Activated T-cell treated with anti-CD3 and anti-CD28 coated beads for 4 hours (primary cell): ENCODE data around the gene GMPR2.
"Not testable (repeated sequence)": the region's sequence is repeated elsewhere in the genome, so short reads cannot be mapped to it uniquely, and the experiment has no call there.

Experiments
- DNase-seq: peaks from one replicate; pipeline ENCODE4 v3.0.0-alpha.2; 2020

The GMPR2 gene

DNA sequence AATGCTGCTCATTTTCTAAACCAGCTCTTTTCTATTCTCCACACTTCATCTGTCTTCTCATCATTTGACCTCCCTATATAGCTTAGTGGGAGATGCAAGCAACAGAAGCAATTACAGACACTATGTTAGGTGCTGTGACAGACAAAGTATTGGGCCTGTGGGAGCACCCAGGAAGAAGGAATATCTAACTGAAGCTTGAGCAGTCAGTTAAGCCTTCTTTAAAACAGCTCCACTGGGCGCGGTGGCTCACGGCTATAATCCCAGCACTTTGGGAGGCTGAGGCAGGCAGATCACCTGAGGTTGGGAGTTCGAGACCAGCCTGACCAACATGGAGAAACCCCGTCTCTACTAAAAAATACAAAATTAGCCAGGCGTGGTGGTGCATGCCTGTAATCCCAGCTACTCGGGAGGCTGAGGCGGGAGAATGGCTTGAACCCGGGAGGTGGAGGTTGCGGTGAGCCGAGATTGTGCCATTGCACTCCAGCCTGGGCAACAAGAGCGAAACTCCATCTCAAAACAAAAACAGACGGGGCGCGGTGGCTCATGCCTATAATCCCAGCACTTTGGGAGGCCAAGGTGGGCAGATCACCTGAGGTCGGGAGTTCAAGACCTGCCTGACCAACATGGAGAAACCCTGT, 29.4 kb upstream of the GMPR2 start:
- DNase-seq = not testable (repeated sequence)

DNA sequence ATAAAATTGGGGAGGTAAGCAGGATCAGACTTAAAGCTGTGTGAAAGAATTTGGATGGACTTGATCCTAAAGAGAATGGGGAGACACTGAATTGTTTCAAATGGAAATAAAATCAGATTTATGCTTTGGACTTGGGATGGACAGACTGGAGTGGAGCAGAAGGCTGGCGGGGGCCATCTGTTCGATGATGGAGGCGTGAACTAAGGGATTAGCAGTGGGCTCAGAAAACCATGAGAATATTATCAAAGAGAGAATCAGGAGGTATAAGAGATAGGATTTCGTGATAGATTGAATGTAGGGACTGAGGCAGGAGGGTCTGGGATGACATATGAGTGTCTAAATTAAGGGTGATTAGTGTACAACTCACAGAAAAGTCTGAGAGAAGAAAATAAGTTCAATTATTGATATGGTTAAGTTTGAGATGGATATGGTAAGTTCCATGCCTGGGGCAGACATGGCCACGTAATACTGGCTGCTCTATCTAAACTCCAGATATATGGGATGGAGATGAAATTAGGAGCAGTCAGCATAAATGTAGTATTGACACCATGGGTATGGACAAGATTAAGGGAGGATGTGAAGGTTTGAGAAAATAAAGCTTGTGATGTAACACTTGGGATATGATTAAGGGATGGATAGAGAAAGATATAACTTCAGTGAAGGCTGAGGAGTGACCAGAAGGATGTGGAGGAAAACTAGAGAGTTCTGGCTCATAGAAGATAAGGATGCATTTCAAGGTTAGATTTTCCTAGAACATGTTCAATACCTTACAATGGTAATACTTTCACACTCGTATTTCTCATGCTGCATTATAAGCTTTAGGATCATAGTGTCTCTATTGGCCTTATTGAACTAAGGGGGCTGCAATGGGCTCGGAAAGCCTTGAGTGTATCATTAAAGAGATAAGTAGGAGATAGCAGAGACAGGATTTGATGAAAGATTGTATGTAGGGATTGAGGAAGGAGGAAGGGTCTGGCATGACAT, 28.3 kb upstream of the GMPR2 start:
- no peak for DNase-seq

DNA sequence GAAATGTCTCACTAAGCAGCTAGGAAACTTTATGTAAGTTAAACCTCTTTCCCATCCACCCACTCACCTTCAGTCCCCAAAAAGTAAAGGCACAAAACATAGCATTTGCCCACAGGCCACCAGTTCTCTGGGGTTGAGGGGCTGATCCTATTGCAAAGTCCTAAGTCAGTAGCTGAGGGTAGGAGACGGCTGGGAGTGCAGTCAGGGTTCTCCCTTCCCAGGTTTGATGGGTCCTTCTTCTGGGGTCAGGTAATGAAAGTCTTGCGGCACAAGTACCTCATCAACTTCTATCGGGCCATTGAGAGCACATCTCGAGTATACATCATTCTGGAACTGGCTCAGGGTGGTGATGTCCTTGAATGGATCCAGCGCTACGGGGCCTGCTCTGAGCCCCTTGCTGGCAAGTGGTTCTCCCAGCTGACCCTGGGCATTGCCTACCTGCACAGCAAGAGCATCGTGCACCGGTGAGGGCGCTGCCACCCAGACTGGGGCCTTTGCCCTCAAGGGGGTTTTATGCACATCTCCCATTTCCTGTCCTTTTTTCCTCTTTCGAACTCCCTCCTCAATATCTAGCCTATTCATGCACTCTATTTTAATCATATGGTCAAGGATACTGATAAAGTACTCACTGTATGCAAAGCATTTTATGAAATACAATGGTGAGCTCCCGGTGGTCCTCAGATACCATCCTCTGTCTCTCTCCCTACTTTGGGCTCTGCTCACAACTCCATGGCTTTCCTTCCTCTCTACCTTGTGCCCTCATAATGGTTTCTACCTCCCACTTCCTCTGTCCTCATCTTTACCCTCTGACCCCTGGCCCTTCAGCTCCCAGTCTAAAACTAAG, 26.2 kb upstream of the GMPR2 start:
- DNase-seq = no peak

DNA sequence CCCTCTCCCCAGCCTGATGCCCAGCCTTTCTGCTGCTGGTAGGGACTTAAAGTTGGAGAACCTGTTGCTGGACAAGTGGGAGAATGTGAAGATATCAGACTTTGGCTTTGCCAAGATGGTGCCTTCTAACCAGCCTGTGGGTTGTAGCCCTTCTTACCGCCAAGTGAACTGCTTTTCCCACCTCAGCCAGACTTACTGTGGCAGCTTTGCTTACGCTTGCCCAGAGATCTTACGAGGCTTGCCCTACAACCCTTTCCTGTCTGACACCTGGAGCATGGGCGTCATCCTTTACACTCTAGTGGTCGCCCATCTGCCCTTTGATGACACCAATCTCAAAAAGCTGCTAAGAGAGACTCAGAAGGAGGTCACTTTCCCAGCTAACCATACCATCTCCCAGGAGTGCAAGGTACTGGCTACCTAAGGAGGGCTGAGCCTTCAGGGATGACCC, 25.6 kb upstream of the GMPR2 start:
- DNase-seq = no peak

DNA sequence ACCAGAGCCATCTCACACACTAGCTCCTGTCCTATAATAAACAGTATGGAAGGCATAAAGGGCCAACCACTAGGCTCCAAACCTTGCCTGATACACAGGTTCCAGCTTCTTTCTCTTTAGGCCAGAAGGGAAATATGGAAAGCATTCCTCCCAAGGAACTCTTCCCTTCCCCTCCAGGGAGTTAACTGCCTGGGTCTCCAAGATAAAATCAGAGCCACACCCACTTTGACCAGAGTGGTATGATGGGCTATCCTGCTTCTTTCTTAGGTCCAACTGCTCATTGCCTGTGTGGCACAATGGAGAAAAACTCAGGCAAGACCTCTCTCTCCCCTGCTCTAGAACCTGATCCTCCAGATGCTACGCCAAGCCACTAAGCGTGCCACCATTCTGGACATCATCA, 25.1 kb upstream of the GMPR2 start:
- no peak for DNase-seq

DNA sequence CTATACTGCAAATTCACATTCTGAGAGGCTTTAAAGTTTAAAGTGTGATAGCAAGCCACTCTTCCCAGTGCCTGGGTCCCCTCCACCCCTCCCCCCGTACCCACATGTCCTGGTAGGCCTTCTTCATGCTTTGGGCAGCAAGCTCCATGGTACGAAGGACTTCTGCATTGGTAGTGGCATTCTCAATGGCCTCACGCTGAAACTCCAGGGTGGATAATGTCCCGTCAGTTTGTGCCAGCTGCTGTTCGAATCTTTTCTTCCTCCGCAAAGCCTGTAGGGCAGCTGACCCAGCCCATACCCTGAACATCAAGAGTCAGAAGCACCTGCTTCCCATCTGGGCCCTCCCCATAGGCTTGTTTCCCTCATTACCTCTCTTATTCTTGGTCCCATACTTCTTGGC, 21.4 kb upstream of the GMPR2 start:
- DNase-seq = no peak

DNA sequence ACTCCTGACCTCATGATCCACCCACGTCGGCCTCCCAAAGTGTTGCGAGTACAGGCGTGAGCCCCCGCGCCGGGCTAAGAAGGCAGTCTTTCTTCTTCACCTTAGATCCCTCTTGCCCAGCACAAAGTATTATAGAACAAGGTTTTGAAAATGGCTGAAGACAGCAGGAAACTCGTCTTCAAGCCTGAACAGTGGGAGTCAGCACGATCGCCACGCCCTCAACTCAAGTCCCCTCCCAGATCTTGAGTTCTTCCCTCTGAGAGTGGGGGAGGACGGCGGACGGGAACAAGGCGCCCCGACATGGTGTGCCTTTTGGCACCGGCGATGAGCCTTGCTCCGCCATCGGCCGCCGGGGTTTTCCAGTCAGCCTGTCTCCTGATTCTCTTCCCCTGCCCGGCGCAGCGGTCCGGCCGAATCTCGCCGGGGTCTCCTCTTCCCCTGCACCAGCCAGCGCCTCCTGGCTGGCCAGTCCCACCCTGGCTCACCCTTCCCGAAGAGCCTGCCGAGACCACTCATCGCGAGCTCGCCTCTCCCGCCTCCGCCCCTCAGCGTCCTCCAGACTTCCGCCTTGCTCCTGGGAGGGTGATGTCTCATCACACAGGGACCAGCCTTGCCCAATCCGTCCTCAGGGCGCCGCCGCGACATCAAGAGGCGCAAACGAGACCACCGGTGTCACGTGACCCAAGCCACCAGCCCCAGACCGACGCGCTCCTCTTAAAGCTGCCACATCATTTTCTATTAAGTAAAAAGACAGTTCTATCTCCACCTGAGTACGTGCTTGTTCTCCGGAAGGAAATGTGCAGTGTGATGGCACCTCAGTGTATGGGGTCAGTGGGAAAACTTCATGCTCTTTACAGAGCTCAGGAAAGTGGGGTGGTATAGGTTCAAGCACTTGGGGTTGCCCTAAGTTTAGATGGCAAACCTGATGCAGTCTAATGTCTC, 19.5 kb upstream of the GMPR2 start, which contains the start of gene CHMP4A:
TSS of gene CHMP4A (minus strand) at position 565 of the 942 bp plus-strand sequence. CDS start at position 516, 49 bp downstream.
- DNase-seq = peak; percentile 89

DNA sequence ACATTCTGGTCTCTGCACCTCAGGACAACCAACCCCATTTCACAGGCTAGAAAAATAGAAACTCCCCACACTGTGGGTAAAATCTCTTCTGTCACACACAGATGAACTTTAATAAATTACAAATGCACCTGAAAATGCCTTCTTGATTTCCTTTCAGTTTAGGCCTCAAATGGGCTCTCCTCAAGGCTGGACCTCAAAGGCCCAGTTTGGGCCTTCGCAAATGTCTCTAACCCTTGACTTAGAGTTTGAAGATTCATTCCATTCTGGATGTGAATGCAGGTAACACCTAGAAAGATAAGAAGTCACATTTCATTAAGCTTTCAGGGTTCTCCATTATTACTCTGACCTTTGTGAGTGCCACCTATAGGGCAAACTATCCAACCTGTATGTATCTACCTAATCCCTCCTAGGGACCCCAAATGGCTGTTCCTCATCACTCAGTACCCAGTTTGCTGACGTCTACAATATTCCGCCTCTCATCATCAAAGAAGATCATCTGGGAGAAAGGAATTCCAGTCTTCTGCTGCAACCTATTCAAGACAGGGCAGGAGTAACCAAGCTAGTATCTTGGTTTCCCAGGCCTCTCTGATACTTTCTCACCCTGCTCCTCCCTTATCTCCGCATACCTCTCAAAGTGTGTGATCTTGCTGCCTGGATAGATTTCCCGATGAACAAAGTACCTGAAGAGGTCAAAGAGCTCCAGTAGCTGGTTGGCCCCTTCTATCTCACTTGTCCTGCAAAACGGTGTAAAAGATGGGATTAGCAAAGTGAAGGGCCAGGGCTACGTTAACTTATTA, 18.7 kb upstream of the GMPR2 start:
- no peak for DNase-seq

DNA sequence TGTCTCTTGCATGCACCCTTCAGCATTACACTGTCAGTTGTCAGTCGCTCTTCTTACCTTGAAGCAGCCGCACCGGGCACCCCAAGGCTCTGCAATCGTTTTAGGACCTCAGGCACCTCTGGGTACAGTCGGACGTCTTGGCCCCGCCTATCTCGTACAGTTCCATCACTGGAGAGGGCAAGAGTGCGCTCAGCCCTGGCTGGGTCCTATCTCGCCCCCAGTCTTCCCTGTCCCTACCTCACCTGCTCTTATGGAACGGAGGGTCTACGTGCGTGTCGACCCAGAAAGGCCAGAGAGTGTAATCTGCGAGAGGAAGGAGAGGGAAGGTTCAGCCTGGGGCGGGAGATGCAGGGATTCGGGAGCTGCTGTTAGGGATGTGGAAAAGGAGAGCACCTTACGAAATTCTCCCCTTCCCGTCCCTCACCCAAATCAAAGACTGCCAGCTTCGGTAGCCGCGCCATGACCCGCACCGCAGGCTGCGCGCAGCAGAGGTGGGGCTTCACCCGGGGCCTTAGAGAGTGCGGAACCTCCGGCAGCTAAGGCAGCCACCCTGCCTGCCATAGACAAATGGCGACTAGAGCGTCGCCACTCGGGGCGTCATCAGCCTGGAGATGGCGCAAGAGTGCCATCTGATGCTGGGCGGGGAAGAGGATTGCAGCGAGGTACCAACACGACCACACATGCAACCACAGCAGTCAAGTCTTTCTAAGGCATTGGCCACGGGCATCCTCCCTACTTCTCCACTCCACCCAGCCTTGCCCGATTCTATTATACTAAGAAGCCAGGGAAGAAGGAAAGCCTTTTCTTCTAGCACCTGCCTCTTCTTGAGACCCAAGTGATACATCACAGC, 17.0 kb upstream of the GMPR2 start, which contains the start of gene MDP1:
TSS of gene MDP1 (minus strand) at position 572 of the 850 bp plus-strand sequence. CDS start at position 461, 111 bp downstream.
- DNase-seq = peak; percentile 74

DNA sequence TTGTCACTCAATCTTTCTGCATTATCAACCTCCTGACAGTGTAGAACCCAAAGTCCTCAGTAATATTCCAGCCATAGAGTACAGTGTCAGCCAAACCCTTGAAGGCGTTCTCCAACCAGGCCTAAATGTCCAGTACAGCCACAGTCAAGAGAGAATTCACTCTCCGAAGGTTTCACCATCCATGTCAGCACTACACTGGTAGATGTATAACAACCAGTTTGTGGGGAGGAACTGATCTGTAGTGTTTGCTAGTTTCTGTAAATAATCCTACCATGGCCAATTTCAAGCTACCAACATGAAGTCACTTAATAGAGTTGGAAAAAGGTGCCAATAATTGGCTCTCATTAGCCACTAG, 16.4 kb upstream of the GMPR2 start:
- DNase-seq = no peak

DNA sequence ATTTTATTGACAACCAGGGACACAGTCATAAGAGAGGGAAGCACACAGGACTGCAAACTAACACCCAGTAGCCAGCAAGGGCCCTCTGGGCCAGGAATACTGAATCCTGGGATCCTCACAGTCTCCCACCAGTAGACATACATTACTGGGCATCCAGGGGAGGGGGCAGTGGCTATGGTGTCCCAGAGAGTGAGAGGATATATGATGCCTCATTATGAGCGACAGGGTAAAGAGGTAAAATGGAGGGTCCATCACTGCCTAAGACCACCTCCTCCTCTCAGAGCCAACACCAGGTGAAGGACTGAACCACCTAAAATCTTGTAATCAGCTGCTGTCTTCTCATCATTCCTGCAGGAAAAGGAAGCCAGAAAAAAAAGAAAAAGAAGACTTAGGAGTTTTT, 15.9 kb upstream of the GMPR2 start:
- not testable (repeated sequence) for DNase-seq

DNA sequence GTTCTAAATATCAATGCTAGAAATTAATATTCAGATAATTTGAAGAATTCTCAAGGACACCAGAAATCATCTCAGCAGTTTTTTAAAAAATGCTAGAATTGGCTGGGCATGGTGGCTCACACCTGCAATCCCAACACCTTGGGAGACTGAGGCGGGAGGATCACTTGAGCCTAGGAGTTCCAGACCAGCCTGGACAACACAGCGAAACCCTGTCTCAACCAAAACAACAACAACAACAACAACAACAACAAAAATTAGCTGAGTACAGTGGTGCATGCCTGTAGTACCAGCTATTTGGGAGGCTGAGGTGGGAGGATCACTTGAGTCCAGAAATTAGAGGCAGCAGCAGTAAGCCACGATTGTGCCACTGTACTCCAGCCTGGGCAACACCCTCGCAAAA, 13.6 kb upstream of the GMPR2 start:
- no peak for DNase-seq

DNA sequence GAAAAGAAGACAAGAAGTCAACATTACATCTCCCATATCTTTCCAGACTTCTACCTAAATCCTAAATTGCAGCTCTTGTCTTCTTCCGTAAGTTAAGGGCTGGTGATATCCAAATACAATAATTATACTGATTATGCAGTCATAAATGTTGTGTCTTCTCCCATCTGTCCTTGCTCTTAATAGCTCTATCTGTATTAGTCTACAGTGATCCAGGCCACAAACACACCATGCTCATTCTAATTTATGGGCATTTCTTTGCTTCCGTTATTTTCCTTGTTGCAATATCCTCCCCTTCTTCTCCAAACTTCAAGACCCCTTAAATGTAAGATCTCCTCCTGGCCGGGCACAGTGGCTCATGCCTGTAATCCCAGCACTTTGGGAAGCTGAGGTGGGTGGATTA, 13.2 kb upstream of the GMPR2 start:
- no peak for DNase-seq

DNA sequence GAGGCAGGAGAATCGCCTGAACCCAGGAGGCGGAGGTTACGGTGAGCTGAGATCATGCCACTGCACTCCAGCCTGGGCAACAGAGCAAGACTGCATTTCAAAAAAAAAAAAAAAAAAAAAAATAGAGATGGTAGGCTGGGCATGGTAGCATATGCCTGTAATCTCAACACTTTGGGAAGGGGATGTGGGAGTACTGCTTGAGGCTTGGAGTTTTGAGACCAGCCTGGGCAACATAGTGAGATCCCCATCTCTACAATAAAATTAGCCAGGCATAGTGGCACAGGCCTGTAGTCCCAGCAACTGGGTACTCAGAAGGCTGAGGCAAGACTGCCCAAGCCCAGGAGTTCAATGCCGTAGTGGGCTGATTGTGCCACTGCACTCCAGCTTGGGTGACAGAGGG, 9.7 kb upstream of the GMPR2 start:
- not testable (repeated sequence) for DNase-seq

DNA sequence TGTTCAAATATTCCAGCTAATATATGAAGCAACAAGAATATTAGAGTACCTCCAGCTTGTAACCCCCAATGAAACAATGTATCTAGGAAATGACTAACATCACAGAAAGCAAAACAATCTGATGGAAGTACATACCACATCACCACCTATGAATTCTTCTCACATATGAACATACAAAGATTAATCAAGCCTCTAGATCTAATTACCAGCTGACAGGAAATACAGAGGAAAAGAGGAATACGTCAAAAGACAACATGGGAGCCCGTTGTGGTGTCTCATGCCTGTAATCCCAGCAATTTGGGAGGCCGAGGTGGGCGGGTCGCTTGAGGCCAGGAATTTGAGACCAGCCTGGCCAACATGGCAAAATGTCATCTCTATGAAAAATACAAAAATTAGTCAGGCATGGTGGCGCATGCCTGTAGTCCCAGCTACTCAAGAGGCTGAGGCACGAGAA, 8.1 kb upstream of the GMPR2 start:
- DNase-seq = no peak

DNA sequence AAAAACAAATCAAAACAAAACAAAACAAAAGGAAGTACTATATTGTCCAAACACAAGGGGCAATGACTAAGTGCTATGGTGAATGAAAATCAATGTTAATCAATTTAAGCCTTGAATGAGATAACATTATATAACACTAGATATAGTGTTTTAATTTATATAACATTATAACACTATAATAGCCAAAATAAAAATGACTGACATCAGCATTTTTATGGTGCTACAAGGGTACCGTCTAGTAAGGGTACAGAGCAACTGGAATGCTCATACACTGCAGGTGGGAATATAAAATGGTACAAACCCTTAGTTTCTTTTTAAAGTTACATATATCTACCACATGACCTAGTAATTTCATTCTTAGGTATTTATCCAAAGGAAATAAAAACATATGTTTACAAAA, 6.3 kb upstream of the GMPR2 start:
- DNase-seq = no peak

DNA sequence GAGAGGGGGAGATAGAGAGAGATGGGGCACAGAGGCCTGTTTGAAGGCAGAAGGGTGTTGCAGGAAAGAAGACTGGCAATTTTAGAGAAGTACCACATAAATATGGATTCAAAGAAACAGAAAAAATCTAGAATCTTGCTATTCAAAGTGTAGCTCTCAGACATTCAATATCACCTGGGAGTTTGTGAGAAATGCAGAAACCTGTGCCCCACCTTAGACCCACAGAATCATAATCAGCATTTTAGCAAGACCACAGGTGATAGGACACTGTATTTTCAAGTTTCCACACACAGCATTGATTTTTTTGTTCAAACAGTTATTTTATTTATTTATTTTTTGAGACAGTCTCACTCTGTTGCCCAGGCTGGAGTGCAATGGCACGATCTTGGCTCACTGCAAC, 3.8 kb upstream of the GMPR2 start:
- no peak for DNase-seq

DNA sequence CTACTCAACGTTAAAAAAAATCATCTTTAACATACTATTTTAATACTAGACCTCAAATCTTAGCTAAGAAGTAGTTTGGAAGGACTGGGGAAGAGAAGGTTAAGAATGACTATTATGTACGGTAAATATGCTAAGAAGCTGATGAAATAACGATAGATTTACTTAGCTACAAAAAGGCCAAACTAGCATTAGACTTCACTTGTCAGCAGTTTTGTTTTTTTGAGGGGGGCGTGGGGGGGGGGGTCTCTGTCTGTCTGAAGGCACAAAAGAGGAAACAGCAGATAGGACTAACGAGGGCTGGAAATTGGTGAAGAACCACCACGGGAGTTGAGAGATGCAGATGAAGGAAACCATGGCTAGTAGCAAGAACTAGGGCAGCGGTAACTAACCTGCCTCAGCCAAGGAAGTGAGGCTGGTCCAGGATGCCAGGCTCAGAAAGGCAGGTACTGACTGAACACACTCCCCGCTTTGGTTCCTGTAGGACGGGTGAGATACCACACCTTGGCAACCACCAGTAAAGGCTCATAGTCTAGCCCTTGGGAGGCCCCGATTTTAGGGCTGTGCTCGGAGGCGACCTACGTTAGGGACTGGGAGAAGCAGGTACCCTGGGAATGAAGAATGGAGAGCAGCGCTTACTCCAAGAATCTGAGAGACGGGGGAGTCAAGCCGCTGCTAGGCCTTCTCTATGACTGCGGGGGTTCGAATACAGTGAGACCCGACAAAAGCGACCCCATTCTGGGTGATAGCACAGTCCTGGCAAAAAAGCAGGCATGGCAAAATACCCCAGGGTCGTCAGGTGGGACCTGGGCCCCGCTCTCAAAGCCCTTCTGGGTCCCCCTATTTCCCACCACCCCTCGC, 1.2 kb upstream of the GMPR2 start:
- DNase-seq = no peak

DNA sequence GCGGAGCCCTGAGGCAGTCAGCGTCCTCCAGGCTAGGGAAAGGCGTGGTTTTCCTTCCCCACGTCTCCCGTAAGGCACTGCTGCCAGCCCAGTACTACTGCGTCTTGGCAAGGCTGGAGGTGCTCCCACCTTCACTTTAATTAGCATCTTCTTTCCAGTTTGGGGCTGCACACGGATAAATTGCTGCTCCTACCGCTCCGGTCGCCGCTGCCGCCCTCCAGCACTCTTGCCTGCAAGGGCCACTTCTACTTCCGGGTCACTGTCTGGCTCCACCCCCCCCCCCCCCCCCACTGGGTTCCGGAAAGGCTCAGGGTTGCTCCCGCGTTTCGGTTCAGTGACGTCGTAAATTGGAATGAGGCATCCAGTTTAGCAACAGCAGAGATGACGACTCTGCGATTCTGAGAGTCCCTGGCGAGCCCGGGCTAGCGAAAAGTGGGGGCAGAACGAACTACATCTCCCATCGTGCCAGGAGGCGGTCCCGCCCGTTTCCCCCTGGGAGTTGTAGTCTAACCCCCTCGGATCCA, 546 bp upstream of the GMPR2 start, which contains the start of gene NEDD8:
TSS of gene NEDD8 (minus strand) at position 247 of the 524 bp plus-strand sequence. CDS start at position 147, 100 bp downstream.
- DNase-seq = peak; percentile 82
